Fibroblast of lung (primary cell): ENCODE data around the gene SCYGR1. TPM values are rescaled to one million over a fixed set of nuclear protein-coding genes. Genes with fewer than 3 reads are reported as not detected.

Experiments used
- DNase-seq, 2 donors: peaks; one replicate each; pipeline versions ENCODE4 v3.0.0 to v3.0.0-alpha.2; 2010; ENCODE audit warnings: low read depth in 2 of 2
- H2AFZ ChIP-seq: 2 replicates; pipeline ENCODE4 v1.5.1; 2012; ENCODE audit warnings: low read length, control low read depth, inconsistent platforms
- H3K27ac ChIP-seq: 2 replicates; pipeline ENCODE4 v1.5.1; 2011; ENCODE audit warnings: low read length, control low read depth; ENCODE audit not compliant: insufficient read depth
- H3K27me3 ChIP-seq: 2 replicates; pipeline ENCODE4 v1.5.1; 2011; ENCODE audit warnings: mild to moderate bottlenecking, low read length; ENCODE audit not compliant: control insufficient read depth, insufficient read depth
- H3K36me3 ChIP-seq: 2 replicates; pipeline ENCODE4 v1.5.1; 2011; ENCODE audit warnings: low read length; ENCODE audit not compliant: control insufficient read depth, insufficient read depth
- H3K4me1 ChIP-seq: 2 replicates; pipeline ENCODE4 v1.5.1; 2011; ENCODE audit warnings: low read length; ENCODE audit not compliant: control insufficient read depth, insufficient read depth; ENCODE audit errors: extremely low read depth
- H3K4me2 ChIP-seq: 2 replicates; pipeline ENCODE4 v1.5.1; 2011; ENCODE audit warnings: low read length, control low read depth; ENCODE audit not compliant: insufficient read depth; ENCODE audit errors: extremely low read depth
- H3K4me3 ChIP-seq, 4 experiments: fragments of 200-600 bp in 1 of 4; sonication (generic) in 1 of 4; replicated peaks in 1 of 4; 2 replicates each; pipeline ENCODE4 v1.5.1; 2011 to 2016; ENCODE audit warnings: low read length in 4 of 4, low read depth in 3 of 4, mild to moderate bottlenecking in 3 of 4, control low read depth in 2 of 4, inconsistent platforms in 1 of 4, mixed read lengths in 1 of 4; ENCODE audit not compliant: insufficient read depth in 1 of 4; ENCODE audit errors: control extremely low read depth in 1 of 4
- H3K79me2 ChIP-seq: 2 replicates; pipeline ENCODE4 v1.5.1; 2012; ENCODE audit warnings: mild to moderate bottlenecking, low read length, inconsistent platforms; ENCODE audit not compliant: control insufficient read depth, insufficient read depth
- H3K9ac ChIP-seq: 2 replicates; pipeline ENCODE4 v1.5.1; 2011; ENCODE audit warnings: mild to moderate bottlenecking, low read length, control low read depth; ENCODE audit not compliant: insufficient read depth
- H3K9me3 ChIP-seq: 2 replicates; pipeline ENCODE4 v1.5.1; 2012; ENCODE audit warnings: low read depth, low read length; ENCODE audit not compliant: control insufficient read depth, insufficient read depth
- H4K20me1 ChIP-seq: 2 replicates; pipeline ENCODE4 v1.5.1; 2011; ENCODE audit warnings: low read length; ENCODE audit not compliant: control insufficient read depth, insufficient read depth; ENCODE audit errors: extremely low read depth
- EZH2 ChIP-seq: IDR thresholded peaks from 2 replicates; pipeline ENCODE4 v1.5.1; 2012; ENCODE audit warnings: low read length, control low read depth, mild to moderate bottlenecking; ENCODE audit errors: missing control alignments
- polyA plus RNA-seq, 2 donors: library from polyadenylated mRNA; depleted of rRNA in 1 of 2; stranded (reverse) in 1 of 2; unstranded in 1 of 2; fragments of >200 nt; gene quantifications; 2 replicates each; pipeline ENCODE4 v1.2.1, GENCODE V29; 2011 to 2012; ENCODE audit warnings: missing spikeins in 1 of 2
- total RNA-seq: library from RNA; depleted of rRNA; stranded (reverse); fragments of >200 nt; gene quantifications from 2 replicates; pipeline ENCODE4 v1.2.1, GENCODE V29; 2014
- TF ChIP-seq, protein P1 (sequence below), 2 donors: IDR thresholded peaks in 1 of 2; conservative IDR thresholded peaks in 1 of 2; 1 replicate in 1 of 2; 2 replicates in 1 of 2; pipeline ENCODE4 v1.5.1; 2011 to 2012; ENCODE audit warnings: low read length in 2 of 2, control low read depth in 1 of 2, inconsistent platforms in 1 of 2, low read depth in 1 of 2, mild to moderate bottlenecking in 1 of 2

The SCYGR1 gene
- total and polyA plus RNA-seq, 2 donors (not counting 1 experiment from before 2014, with no cell fraction given), result not detected

DNA sequence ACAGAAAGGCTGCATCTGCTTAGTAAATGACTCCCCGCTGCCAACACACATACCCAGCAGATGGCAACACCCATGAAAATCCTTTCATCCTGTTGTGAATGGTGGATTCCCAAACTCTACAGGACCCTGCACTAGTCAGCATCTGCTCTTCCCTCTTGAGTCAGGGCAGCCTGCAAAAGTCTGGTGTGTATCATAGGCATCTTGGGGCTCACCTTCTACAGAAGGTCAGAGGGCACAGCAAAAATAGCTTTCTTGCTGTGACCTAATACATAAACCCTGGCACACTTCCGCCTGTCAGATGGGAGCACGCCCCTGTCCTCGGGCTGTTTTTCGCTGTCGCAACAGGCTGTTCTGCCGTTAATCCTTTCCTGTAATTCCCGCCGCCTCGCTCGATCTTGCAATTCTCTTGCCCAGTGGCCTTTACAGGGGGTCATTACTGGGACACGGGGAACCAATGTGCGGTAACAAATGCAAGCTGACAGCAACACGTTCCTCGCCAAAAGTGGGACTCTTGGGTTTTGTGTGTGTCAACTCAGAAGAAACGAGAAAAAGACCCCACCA, 19.9 kb upstream of the SCYGR1 start:
- Histone ChIP-seq H3K36me3 (no peaks in the 10 kb centered on the region), H3K27ac (no peak overlapping the region), H3K9ac (no peak overlapping the region), H3K4me3 (no peak overlapping the region), H3K4me1 (no peaks in the 10 kb centered on the region), H4K20me1 (no peaks in the 10 kb centered on the region), H3K9me3 (no peaks in the 10 kb centered on the region), H3K27me3 (no peaks in the 10 kb centered on the region), H3K79me2 (no peaks in the 10 kb centered on the region), H3K4me2 (no peak overlapping the region), H2AFZ (no peak overlapping the region)
- no peak for DNase-seq
- TF ChIP-seq EZH2, result no peak
- TF ChIP-seq, protein P1, sequence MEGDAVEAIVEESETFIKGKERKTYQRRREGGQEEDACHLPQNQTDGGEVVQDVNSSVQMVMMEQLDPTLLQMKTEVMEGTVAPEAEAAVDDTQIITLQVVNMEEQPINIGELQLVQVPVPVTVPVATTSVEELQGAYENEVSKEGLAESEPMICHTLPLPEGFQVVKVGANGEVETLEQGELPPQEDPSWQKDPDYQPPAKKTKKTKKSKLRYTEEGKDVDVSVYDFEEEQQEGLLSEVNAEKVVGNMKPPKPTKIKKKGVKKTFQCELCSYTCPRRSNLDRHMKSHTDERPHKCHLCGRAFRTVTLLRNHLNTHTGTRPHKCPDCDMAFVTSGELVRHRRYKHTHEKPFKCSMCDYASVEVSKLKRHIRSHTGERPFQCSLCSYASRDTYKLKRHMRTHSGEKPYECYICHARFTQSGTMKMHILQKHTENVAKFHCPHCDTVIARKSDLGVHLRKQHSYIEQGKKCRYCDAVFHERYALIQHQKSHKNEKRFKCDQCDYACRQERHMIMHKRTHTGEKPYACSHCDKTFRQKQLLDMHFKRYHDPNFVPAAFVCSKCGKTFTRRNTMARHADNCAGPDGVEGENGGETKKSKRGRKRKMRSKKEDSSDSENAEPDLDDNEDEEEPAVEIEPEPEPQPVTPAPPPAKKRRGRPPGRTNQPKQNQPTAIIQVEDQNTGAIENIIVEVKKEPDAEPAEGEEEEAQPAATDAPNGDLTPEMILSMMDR (conservative IDR thresholded peaks at IDR 0.05 in 1 of 2, IDR thresholded peaks at IDR 0.05 in 1 of 2; ENCODE audit: low read depth in 1 of 2, low read length in 2 of 2), result no peak

DNA sequence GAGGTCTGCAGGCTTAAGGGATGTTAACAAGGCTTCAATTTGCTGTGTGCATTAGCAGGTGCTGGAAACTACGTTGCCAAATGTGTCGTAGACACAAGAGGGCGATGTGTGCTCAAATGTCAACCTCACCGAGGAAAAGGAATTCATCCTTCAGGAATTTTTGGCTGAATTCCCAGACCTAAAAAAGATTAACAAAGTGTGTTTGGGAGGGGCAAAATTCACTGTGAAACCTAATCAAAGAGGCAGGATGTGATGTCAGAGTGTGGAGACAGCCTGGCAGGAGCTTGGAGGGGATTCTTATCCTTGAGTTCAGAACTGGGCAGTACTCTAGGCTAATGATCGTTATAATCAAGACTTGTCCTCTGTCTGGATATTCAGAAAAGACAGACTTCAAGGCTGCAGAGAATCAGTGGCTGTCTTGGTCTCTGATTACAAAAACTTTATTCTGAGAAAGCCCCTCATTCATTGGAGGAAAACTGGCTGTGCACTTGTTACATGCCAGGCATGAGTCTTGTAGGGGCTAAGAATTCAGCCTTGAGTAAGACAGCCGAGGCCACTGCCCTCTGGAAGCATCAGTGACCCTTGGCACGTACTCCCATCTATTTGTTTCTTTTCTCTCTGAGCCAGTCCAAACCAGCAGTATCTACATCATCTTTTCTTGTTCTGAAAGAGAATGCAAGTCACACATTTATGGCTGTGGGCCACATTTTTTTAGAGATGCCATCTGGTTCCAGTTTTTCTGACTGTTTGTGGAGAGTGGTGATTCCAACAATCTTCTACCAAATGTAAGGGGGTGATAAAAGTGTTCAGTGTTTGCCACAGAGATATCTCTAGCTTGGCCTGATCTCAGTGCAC, 18.7 kb upstream of the SCYGR1 start:
- Histone ChIP-seq H3K36me3 (no peaks in the 10 kb centered on the region), H4K20me1 (no peaks in the 10 kb centered on the region), H3K9me3 (no peaks in the 10 kb centered on the region), H3K4me2 (peak overlapping the region; percentile 34), H3K9ac (no peak overlapping the region), H3K4me3 (no peak overlapping the region), H2AFZ (peak overlapping the region; percentile 11), H3K27me3 (no peaks in the 10 kb centered on the region), H3K79me2 (no peaks in the 10 kb centered on the region), H3K27ac (peak overlapping the region; percentile 90), H3K4me1 (no peaks in the 10 kb centered on the region)
- peak; percentile 97 to 98 for DNase-seq
- TF ChIP-seq, protein P1 (conservative IDR thresholded peaks at IDR 0.05 in 1 of 2, IDR thresholded peaks at IDR 0.05 in 1 of 2; ENCODE audit: low read depth in 1 of 2, low read length in 2 of 2), result peak; percentile 64 to 81
- no peak for TF ChIP-seq EZH2

DNA sequence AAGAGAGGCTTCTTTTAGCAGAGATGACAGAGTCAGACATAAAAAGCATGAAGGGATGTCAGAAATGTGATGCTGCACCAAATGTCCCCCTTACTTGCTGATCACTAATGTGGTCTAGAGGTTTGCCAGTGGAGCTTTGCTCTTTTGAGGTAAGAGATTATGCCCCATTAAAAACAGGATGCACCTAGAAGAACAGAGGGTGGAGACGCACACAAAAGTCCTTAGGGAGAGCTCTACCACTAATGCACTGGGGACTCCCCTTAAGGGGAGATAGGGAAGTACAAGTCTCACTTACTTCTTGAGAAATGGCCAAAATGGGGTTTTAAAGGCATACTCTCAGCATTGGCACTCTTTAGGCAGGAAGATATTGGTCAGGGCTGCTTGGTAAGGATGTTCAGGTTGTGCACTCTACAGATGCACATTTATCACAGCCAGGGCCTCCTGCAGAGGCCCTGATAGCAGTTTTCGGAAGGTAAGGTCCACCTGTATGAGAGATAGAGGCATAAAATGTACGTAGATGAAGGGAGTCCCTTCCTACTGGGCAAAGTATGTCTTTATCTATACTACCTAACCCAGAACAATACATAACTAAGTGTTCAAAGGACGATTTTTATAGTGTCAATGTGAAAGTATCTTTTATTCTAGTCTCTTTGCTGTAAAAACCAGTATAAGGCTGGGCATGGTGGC, 17.0 kb upstream of the SCYGR1 start:
- DNase-seq, result no peak
- H4K20me1 ChIP-seq, result no peaks in the 10 kb centered on the region
- H3K4me2 ChIP-seq, result no peak overlapping the region
- H3K9me3 ChIP-seq, result no peaks in the 10 kb centered on the region
- no peak overlapping the region for H2AFZ ChIP-seq
- TF ChIP-seq EZH2, result no peak
- TF ChIP-seq, protein P1 (conservative IDR thresholded peaks at IDR 0.05 in 1 of 2, IDR thresholded peaks at IDR 0.05 in 1 of 2; ENCODE audit: low read depth in 1 of 2, low read length in 2 of 2), result no peak
- no peak overlapping the region for H3K4me3 ChIP-seq
- no peaks in the 10 kb centered on the region for H3K27me3 ChIP-seq
- no peak overlapping the region for H3K9ac ChIP-seq
- H3K27ac ChIP-seq, result no peak overlapping the region
- no peaks in the 10 kb centered on the region for H3K36me3 ChIP-seq
- no peaks in the 10 kb centered on the region for H3K4me1 ChIP-seq
- H3K79me2 ChIP-seq, result no peaks in the 10 kb centered on the region
